GM19023 (cell line): ENCODE results near the gene AFDN.

ENCODE experiments used
- ATAC-seq: cut with Tn5 transposase; IDR thresholded peaks from one replicate; pipeline ENCODE4 v1.9.1; 2021; ENCODE audit warnings: mild to moderate bottlenecking, moderate library complexity; ENCODE audit not compliant: unreplicated experiment

The AFDN gene

DNA sequence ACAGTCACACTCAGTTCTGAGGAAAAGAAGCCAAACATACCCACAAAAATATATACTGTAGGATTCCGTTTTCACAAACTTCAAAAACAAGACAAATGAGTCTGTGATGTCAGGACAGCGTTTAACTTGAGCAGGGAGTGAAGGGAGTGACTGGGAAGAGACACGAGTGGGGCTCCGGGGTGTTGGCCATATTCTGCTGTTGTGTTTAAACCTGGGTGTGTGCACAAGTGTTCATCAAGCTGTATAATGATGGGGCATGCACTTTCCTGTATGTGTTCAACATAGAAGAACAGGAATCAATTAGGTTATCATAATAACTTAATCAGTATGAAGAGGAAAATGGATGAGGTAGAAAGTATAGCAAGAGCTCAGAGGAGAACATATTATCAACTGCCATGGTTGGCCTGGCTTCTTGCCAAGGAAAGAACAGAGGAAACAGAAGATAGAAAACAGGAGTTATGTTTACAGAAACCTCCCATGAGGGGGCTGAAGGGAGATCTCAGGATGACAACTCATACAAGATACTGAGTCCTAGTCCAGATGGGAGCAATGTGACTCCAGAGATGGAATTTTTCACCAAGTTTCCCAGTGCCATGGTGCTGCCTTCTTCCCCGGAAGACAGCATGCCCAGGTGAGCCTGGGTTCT lies 15.1 kb upstream of the AFDN start:
- ATAC-seq, result no peak

DNA sequence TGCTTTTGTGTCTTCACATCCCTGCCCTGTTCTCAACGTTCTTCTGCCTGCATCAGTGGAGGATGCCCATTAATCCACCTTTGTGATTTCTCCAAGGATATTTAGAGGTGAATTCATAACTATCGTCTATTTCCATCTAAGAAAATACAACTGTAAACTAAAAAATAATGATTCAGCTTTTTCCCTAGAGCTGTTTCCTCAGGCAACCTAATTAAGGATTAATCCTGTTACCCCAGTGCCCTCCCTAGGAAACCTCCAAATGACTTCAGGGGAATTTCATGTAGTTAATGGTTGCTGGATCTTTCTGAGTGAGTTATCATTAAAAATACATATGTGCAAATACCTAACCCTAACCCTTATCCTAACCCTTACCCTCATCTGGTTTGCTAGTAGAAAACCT lies 14.6 kb upstream of the AFDN start:
- no peak for ATAC-seq

DNA sequence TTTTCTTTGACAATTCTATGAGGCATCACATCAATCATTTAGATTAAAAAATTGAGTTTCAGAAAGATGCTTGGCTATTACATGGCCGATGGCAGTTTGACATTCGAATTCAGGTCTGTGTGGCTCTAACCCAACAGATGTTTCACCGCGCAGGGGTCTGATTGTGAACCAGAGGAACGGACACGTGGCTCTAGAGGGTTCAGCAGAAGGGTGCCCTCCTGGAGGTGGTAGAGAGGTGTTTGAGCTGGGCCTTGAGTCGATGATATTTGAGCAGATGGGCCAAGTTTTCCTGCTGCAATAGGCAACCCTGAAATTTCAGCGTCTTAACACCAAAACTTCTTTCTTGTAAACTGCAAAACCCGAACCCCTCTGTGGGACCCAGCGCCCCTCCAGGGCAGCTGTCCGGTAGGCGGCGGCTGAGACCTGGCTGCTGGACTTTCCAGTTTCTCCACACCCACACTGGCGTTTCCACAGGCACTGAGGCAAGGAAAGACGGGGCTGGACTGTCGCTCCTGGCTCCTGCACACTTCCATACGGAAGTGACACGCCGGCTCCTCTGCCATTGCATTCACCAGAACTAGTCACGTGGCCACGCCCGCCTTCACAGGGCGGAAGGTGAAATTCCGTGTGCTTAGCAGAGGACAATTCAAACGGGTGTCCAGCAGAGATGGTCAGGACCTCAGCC lies 11.3 kb upstream of the AFDN start:
- no peak for ATAC-seq

DNA sequence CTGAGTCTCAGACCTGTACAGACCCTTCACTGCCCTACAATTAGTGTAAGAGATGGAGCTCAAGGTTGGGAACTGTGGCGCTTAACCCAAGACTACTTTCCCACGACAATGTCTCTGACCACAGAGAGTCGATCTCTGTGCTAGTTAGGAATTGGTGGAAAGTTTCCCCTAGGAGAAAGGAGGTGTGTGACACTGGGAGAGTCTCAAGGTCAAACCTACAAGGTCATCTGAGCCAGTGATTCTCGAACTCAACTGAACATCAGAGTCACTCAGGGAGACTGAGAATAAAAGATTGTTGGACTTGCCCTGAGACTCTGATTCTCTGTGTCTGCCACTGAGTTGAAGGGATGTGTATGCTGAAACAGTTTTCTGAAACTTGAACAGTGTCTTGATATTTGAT lies 9.7 kb upstream of the AFDN start:
- no peak for ATAC-seq

DNA sequence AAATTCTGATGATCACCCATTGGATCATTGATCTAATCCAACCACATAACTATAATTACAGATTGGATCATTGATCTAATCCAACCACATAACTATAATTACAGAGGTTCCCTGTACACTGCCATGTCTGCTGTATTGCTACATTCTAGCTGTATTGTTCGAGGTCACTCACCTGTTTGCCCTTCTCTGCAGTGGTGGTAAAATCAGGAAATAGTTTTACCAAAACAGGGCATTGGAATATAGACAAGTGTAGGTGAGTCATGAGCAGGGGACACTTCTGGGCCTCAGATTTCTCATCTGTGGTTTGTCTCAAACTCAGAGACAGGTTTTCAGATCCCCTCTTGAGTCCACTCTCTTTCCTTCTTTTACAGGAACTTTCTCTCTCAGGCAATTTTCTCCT lies 9.0 kb upstream of the AFDN start:
- no peak for ATAC-seq

DNA sequence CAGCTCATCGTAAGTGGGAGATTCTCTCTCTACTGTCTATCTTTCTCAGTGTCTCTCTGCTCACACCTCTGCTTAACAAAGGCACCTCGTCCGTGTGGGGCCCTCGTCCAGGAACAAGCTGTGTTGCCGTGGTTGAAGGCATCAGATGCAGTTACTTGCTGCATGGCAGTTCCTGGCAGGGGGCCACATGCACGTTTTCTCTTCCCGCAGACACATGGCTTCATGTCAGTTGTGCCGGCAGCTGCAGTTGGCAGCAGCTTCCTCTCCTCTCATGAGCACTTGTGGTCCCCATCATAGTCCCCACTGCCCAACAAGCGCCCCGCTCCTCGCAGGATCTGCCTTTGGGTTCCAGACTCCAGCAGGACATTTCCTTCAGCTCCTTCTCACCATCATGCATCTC lies 7.1 kb upstream of the AFDN start:
- no peak for ATAC-seq

DNA sequence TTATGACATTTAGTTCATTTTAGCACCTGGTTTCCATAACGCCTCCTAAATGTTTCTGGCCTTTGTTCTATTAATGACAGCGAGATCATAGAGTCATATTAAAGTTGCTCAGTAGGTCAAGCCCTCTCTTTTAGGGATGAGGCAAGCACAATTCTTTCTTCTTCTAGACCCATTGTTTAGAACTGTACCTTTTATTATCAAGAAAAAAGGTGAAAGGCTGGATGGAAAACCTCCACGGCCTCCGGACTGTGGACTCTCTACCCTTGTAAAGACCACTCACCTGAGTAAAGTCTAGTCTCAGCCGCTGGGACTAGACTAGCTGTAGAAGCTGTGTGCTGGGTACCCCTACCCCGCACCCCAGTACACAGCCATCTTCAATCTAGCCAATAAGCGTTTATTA lies 6.0 kb upstream of the AFDN start:
- no peak for ATAC-seq

DNA sequence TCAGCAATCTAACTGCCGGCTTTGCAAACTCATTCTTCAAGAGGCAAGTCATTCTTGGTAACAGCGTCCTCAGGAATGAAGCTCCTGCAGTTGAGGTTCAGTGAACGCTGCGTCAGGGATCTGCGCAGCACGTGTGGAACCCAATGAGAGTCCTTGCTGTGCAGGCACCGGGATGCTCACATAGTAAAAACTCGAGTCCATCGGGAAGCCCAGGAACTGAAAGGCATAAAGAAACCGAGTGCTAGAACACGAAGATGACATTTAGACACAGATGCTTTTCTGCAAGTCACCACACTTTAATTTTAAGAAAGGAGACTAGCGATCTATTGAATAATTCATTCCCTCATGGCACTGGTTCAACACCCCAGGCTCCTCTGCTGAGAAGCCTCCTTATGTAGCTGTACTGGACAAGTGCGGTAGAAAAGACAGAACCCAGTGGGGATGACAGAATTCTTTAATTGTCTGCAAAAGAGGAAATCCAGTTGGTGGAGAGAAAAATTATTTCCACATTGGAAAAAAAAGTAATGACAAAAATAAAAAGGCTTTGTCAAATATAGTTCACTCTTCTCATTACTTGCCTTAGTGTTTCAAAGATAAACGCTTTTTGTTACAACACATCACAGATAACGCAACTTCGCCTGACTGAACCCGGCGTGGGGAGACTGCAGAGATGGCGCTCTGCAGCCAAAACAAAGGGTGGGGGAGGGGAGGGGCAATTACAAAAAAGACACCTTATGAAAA lies 1.9 kb upstream of the AFDN start:
- no peak for ATAC-seq

DNA sequence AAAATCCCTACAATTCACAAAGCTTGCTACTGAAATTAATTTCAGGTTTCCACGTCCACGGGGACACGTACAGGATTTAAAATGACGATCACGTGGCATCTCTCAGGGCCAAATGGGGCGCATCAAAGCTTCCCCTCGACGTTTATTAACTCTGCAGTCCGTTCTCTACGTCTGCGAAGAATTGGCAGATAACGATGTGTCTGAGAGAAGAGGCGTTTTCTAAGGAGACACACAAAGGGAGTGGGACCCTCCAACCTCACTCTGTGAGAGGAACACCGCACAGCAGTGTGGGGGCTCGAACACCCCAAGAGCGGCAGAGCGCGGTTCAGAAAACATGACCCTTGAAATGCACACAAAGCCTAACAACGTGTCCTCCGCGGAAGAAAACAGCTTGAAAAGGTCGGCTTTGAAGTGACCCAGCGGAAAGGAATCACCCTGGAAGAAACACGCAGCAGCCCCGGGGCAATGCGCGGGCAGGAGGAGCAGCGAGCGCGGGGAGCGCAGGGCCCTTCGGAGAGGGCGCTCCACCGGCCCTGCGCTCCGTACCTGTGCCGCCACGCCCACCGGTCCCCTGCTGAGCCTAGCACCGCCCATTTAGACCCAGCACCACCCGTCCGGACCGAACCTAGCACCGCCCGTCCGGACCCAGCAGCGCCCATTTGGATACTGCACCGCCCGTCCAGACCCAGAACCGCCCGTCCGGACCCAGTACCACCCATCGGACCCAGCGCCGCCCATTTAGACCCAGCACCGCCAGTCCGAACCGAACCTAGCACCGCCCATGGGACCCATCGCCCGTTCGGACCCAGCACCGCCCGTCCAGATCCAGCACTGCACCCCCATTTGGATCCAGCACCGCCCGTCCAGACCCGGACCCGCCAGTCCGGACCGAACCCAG lies 1.1 kb upstream of the AFDN start:
- ATAC-seq, result no peak

DNA sequence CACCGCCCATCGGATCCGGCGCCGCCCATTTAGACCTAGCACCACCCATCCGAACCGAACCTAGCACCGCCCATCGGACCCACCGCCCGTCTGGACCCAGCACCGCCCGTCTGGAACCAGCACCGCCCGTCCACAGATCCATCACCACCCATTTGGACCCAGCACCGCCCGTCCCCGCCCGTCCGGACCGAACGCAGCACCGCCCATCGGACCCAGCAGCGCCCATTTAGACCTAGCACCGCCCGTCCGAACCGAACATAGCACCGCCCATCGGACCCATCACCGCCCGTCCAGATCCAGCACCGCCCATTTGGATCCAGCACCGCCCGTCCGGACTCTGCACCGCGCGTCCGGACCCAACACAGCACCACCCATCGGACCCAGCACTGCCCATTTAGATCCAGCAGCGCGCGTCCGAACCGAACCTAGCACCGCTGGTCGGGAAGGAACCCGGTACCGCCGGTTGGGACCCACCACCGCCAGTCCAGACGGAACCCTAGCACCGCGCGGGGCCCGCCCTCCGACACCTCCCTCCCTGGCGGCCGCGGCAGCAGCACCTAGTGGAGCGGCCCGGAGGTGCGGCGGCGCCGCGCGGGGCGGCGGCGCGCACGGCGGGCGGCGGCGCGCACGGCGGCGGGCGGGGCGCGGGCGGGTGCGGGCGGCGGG lies 348 bp upstream of the AFDN start:
- ATAC-seq, result peak; percentile 75

DNA sequence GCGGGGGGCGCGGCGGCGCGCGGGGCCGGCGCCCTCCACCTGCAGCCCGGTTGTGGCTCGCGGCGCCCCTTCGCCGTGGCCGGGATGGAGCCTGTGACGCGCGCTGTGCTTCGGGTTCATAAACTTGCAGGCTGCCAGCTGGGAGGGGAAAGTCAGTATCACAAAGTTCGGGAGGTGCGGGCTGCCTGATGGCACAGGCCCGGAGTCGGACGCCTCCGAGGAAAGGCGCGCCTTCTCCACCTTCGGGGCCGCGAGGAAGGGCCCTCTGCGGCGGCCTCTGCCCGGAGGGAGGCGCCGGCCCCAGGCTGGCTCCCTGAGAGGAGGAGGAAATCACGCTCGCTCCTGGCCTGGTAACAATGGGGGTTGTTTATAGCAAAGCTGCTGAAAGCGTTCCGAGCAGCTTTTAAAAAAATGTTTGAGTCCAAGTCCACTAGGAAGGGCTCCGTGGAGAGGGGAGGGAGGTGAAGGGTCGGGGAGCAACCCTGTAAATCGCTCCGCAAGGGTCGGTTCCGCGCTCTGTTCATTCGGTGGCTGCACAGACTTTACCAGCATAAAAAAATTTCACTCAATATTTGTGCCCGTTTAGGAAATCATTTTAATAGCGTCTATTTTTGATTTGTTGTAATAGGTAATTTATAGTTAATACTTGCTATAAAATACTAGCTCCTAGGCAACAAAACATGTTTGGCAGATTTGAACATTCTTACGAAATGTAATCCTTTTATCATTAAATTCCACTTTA lies 1.0 kb downstream of the AFDN start:
- peak; percentile 39 for ATAC-seq

DNA sequence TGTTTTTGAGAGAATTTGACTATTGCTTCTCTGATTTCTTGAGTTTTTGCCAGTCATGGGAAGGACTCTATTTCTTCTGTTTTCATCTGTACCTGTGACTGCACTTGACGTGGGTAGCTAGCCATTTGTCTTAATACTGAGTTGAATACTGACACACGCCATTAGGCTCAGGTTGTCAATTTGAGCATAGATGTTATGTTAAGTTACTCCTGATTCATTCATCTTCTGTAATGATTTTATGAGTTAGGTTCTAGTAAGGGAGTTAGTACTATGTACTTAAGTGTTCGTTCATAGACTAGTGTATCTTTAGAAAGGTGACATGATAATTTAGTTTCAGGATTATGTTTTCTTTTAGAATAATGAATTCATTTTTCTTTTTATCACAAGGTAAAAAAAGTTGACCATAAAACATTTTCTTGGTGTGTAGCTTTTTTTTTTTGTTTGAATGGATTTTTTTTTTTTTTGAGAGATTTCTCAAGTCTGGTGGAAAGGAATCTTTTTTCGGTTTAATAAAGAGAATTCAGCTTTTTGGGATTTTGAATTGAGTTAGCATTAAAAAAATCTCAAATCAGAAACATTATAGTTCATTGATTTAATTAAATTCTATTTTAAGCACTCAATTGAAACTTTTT lies 1.7 kb downstream of the AFDN start:
- ATAC-seq, result no peak

DNA sequence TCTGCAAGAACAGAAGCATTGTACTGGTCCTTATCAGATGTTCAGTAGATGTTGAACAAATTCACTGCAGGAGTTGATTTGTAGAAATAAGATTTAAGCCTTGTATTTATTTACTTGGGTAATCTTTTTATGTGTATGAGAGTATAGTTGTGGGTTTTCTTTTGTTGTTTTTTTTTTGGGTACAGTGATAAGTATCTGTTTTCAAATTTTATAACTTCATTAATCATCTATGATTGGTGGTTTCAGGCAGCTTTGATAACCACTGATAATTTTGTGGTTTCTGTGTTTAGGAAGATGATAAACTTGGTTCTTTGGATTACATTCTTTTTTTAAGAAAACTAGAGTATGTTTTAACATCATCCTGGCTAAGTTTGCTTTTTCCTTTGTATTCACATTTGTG lies 2.8 kb downstream of the AFDN start:
- no peak for ATAC-seq

DNA sequence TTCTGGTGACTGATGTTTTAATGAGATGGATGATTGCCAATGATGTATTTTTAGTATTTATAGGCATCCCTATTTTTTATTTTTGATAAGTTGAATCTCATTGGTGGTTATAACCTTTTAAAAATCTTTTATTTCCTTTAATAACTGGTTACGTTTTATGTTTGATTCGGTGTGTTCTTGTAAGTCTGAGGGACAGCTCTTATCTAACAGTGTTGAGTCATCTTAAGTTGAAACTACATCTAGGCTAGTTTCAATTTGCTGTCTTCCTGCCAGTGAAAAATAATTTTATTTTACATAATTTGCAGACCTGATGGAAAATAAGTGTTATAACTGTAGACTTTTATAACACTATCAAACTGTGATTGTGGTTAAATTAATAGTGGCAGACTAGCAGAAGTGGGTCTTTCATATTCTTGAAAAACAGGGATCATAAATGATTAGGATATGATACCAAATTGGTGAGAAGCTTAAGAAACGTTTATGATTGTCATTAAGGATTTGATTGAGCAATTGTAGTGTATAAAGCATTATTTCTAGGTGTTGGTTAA lies 4.6 kb downstream of the AFDN start:
- ATAC-seq, result no peak

DNA sequence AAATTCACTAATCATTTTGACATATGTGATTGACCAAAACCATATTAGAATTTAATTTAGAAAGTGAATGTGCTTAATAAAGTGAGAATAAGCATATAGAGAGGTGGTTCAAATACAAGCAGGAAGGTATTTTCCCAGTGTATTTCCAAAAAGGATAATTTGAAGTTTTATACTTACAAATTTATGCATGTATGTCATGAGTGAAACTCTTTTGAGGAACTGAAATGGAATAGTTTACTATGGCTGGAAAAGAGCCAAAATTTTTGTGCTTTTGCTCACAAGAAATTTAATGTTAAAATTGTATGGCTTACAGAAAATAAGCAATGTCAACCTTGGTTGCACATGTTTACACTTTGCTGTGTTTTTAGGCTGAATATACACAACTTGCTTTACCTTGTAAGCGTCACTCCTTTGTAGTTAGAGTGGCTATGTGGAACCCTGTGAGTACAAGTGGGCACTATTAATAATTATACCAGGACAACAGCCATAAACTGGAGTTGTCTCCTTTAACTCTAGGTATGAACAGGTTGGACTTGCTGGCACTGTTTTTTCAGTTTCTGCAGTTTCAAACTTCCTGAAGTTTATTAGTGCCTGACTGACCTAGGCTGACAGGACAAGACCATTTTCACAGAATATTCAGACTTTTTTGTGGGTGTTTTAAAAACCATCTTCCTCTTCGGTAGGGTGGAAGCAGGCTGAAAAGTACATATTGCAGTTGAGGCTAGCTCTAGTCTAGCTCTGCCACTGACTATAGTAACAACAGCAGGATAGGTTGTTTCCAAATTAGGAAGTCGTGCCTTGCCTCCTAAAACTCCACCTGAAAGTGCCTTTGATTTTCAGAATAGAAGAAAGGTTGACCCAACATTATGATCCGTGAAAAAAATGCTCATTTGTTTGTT lies 6.0 kb downstream of the AFDN start:
- ATAC-seq, result no peak

DNA sequence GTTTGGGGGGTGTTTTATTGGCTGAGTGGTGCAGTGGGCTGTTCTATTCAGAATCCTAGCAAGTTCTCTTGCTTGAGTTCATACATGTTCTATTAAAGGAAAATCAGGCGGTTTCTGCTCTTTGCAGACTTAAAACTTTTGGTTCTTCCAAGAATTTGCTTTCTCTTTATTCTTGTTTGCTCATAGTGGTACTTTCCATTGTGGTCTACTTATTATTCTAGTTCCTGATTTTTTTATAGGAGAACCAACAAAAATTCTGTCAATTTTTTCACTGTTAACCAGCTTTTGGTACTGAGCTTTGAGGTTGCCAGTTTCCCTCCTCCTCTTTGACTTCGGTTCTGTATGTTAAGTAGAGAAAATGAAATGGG lies 6.7 kb downstream of the AFDN start:
- ATAC-seq, result no peak

DNA sequence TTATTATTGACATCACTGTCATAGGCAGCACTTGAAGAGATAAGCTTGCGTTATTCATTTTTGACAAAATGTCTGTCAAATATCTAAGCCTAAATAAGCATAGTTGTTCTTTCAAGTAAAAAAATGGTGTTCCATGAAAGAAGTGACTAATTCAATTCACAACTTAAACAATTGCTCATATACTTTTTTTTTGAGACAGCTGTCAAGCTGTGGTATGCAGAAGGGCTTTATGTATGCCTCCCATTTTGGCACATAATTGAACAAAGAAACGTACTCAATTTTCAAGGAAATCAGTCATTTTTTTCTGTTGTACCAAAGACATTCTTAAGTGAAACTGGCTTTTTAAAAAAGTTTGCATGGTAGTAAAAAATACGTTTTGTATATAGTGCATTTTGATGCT lies 8.5 kb downstream of the AFDN start:
- no peak for ATAC-seq

DNA sequence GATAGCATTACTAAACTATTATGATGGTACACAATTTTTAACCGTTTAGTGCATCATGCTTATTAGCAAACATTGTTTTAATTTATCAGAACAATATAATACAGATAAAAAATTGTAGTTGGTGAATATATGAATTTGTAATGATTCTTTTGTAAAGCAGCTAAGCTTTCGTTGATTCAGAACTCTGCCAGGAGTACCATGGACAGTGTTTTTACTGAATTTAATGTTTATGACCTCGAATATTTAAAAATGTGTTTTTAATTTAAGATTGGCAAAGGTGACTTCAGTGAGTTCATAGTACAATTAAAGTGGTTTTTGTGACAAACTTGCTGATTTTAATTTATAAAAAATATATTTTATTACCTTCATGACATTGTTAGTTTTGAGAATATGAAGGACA lies 10.0 kb downstream of the AFDN start:
- no peak for ATAC-seq
